Progenitor cell of endocrine pancreas (in vitro differentiated cells): ENCODE results near the gene ATOH8. TPM values are rescaled to one million over a fixed set of nuclear protein-coding genes. Genes with fewer than 3 reads are reported as not detected.

Experiments used
- DNase-seq: peaks from one replicate; pipeline ENCODE4 v3.0.0; 2021; ENCODE audit warnings: low spot score; ENCODE audit not compliant: unreplicated experiment
- H3K27ac Mint-ChIP-seq: 2 replicates; pipeline ENCODE4 v1.8.0; 2021; ENCODE audit warnings: mild to moderate bottlenecking, moderate library complexity, mixed read lengths
- H3K27me3 Mint-ChIP-seq: 2 replicates; pipeline ENCODE4 v1.8.0; 2021; ENCODE audit warnings: mixed read lengths
- H3K36me3 Mint-ChIP-seq: 2 replicates; pipeline ENCODE4 v1.8.0; 2022; ENCODE audit warnings: mixed read lengths; ENCODE audit not compliant: insufficient read depth
- H3K4me1 Mint-ChIP-seq: 2 replicates; pipeline ENCODE4 v1.8.0; 2021; ENCODE audit warnings: low read depth, mixed read lengths
- H3K4me3 Mint-ChIP-seq: 2 replicates; pipeline ENCODE4 v1.8.0; 2021; ENCODE audit warnings: low read depth, mild to moderate bottlenecking, moderate library complexity, mixed read lengths
- H3K9me3 Mint-ChIP-seq: 2 replicates; pipeline ENCODE4 v1.8.0; 2021; ENCODE audit warnings: low read depth, mixed read lengths
- total RNA-seq: library from RNA; stranded (reverse); gene quantifications from 2 replicates; pipeline ENCODE4 v1.2.1, GENCODE V29; 2021
- TF ChIP-seq, protein P1 (sequence below): fragments of 200-600 bp; sonication (generic); IDR thresholded peaks from one replicate; pipeline ENCODE4 v1.5.0; 2021; ENCODE audit warnings: antibody characterized with exemption, mild to moderate bottlenecking; ENCODE audit not compliant: unreplicated experiment

The ATOH8 gene
- total RNA-seq, 1 donor from 2014 or later = 1.3 TPM

DNA sequence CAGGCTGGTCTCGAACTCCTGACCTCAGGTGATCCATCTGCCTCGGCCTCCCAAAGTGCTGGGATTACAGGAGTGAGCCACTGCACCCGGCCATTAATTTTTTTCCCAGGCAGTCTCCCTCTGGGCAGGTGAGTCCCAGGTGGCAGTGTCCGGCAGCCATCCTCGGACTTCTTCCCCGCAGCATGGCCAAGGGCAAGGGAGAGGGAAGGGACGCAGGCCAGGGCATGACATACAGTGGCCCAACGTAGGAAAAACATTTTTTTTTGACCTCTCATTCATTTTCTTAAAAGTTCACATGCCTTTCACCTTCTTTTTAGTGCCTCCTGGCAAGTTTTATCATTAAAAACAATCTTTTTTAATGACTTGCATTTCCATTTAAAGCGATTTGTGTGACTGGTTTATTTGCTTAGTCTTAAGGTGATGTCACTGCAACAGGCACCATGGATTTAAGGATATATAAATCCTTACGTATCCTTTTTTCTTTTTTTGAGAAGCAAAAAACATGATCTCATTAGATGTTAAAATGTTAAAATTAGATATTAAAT, 23.0 kb upstream of the ATOH8 start:
- DNase-seq = no peak
- Mint-ChIP-seq H3K4me1 (no peaks in the 10 kb centered on the region), H3K36me3 (no peaks in the 10 kb centered on the region), H3K9me3 (no peaks in the 10 kb centered on the region), H3K27ac (no peak overlapping the region), H3K4me3 (no peak overlapping the region), H3K27me3 (peaks cover 25% of the 10 kb centered on the region)
- TF ChIP-seq, protein P1, sequence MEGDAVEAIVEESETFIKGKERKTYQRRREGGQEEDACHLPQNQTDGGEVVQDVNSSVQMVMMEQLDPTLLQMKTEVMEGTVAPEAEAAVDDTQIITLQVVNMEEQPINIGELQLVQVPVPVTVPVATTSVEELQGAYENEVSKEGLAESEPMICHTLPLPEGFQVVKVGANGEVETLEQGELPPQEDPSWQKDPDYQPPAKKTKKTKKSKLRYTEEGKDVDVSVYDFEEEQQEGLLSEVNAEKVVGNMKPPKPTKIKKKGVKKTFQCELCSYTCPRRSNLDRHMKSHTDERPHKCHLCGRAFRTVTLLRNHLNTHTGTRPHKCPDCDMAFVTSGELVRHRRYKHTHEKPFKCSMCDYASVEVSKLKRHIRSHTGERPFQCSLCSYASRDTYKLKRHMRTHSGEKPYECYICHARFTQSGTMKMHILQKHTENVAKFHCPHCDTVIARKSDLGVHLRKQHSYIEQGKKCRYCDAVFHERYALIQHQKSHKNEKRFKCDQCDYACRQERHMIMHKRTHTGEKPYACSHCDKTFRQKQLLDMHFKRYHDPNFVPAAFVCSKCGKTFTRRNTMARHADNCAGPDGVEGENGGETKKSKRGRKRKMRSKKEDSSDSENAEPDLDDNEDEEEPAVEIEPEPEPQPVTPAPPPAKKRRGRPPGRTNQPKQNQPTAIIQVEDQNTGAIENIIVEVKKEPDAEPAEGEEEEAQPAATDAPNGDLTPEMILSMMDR = no peak

DNA sequence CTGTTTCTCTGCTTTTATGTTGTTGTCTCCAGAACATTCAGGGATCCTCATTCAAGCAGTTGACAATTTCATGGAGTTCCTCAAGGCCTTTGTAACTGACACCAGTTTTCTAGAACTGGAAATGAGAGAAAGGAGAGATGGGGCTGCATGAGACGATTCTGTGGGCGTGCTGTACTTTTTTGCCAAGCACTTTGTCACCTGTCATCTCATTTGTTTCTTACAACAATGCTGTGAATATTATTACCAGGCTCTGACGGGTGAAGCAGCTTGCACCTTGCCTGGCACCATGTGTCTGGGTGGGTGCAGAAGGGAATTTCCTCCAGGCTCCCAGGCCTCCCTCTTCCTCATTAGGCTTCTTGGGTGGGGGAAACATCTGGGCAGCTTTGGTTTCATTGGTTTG, 22.2 kb upstream of the ATOH8 start:
- no peak overlapping the region for H3K4me3 Mint-ChIP-seq
- H3K4me1 Mint-ChIP-seq = no peaks in the 10 kb centered on the region
- H3K9me3 Mint-ChIP-seq = no peaks in the 10 kb centered on the region
- H3K27me3 Mint-ChIP-seq = peaks cover 27% of the 10 kb centered on the region
- H3K36me3 Mint-ChIP-seq = no peaks in the 10 kb centered on the region
- TF ChIP-seq, protein P1 = no peak
- no peak overlapping the region for H3K27ac Mint-ChIP-seq
- DNase-seq = no peak

DNA sequence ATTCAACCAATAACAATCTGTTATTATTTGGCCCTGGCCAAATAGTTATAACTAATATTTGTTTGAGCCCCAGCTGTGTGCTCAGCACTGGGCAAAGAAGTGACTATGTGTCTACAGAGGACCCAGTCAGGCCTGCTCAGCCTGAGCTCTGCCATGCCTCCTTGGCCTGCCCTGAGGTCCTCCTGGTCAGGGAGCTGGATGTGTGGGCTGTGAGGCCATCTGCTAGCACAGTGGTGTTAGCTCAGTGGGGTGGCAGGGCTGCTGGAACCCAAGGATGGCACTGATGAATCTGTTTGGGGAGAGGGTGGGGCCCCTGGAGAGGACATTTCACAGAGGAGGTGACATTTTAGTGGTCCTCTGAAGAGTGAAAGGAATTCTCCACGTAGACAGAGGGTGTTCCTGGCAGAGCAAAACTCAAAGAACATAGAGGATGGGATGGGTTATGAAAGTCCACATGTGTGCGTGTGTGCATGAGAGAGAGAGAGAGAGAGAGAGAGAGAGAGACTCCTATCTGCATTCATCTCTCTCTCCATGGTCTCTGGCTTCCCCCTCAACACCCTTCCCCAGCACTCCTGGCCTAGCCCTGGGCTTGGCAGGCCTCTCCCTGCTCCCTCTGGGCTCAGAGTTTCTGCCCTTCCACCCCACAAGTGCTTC, 21.2 kb upstream of the ATOH8 start:
- no peak for DNase-seq
- TF ChIP-seq, protein P1 = no peak
- no peaks in the 10 kb centered on the region for H3K4me1 Mint-ChIP-seq
- no peak overlapping the region for H3K4me3 Mint-ChIP-seq
- peaks cover 31% of the 10 kb centered on the region for H3K27me3 Mint-ChIP-seq
- H3K27ac Mint-ChIP-seq = no peak overlapping the region
- H3K9me3 Mint-ChIP-seq = no peaks in the 10 kb centered on the region
- H3K36me3 Mint-ChIP-seq = no peaks in the 10 kb centered on the region

DNA sequence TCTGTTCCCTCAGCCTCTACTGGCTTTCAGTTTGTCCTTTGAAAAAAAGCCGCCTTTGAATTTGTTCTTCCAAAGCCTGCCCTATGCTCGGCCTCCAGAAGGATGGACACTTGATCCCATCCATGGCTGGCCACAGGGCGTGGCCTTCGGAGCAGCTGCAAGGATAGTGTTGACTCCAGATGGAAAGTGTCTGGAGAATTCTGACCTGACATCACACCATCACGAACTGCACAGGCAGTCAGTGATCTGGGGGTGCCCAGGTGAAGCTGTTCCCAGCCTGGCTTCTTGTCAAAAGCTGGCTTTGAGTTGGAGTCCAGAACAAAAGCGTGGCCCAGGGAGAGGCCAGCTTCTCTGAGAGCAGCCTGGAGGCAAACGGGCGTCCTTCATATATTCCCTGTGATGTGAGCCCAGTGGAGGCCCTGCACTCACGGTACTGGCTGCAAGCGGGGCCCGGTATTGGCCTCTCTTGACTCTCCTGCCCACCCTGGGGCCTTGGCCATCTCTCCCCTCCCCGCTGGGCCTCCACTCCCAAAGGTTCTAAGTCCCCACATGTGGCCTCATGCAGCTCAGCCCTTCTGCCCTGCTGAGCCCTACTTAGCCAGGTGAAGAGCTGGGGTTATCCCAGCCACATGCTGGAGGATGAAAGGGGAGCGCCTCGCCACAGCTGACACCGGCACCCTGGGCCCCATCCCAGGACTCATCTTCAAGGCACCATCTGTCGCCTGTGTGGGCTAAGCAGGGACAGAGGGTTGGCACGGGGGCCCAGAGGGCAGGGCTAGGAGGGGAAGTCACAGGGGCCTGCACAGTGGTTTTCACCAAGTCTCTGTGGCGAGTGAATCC, 20.4 kb upstream of the ATOH8 start:
- no peak overlapping the region for H3K27ac Mint-ChIP-seq
- TF ChIP-seq, protein P1 = no peak
- no peak for DNase-seq
- H3K4me3 Mint-ChIP-seq = no peak overlapping the region
- H3K4me1 Mint-ChIP-seq = no peaks in the 10 kb centered on the region
- peaks cover 29% of the 10 kb centered on the region for H3K27me3 Mint-ChIP-seq
- H3K36me3 Mint-ChIP-seq = no peaks in the 10 kb centered on the region
- H3K9me3 Mint-ChIP-seq = no peaks in the 10 kb centered on the region

DNA sequence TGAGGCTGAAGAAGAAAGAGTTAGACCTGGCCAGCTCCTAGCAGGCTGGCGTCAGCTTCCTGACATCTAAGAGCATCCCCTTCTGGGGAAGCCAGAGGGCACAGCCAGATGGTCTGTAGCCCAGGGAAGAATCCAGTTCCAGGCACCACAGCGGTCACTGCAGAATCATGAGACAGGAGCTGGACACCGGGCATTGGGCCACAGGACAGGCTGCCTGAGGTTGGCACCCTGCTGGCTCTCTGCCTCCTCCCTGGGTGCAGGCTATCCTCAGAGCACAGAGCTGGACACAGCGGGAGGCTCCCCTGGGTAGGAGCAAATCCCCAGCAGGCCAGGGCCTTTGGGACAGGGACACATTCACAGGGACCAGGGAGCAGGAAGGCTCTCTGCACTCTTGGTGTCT, 19.8 kb upstream of the ATOH8 start:
- no peak for DNase-seq
- Mint-ChIP-seq H3K9me3 (no peaks in the 10 kb centered on the region), H3K27ac (no peak overlapping the region), H3K36me3 (no peaks in the 10 kb centered on the region), H3K4me1 (no peaks in the 10 kb centered on the region), H3K27me3 (peaks cover 23% of the 10 kb centered on the region), H3K4me3 (no peak overlapping the region)
- TF ChIP-seq, protein P1 = no peak
